Measurements from ENCODE around the gene PYGO2.
"Not testable (repeated sequence)": the region's sequence is repeated elsewhere in the genome, so short reads cannot be mapped to it uniquely, and the experiment has no call there.

PYGO2 gene

GRCh38 chr1:154982341-154982740, 20.8 kb upstream of the PYGO2 start:
- DNase-seq (ENCODE audit: low spot score), result no peak

GRCh38 chr1:154978360-154978759, 16.8 kb upstream of the PYGO2 start:
- no peak for DNase-seq (ENCODE audit: low spot score)

- not testable (repeated sequence) for DNase-seq (ENCODE audit: low spot score)
Measured at GRCh38 chr1:154977762-154978161, 16.2 kb upstream of the PYGO2 start.

- DNase-seq (ENCODE audit: low spot score), result peak; percentile 65
Measured at GRCh38 chr1:154975409-154976059, 14.0 kb upstream of the PYGO2 start.

- peak; percentile 96 for DNase-seq (ENCODE audit: low spot score)
Measured at GRCh38 chr1:154974808-154975408, 13.3 kb upstream of the PYGO2 start.

GRCh38 chr1:154974102-154974807, 12.7 kb upstream of the PYGO2 start, which contains the start of gene CKS1B:
TSS of gene CKS1B (plus strand) at chr1:154974681. CDS start at chr1:154974746, 65 bp downstream.
- DNase-seq (ENCODE audit: low spot score), result peak; percentile 100

- DNase-seq (ENCODE audit: low spot score), result peak; percentile 98
Measured at GRCh38 chr1:154973344-154974101, 11.9 kb upstream of the PYGO2 start.

- peak; percentile 98 for DNase-seq (ENCODE audit: low spot score)
Measured at GRCh38 chr1:154972517-154973343, 11.1 kb upstream of the PYGO2 start.

- no peak for DNase-seq (ENCODE audit: low spot score)
Measured at GRCh38 chr1:154972213-154972516, 10.6 kb upstream of the PYGO2 start.

GRCh38 chr1:154971341-154971998, 9.9 kb upstream of the PYGO2 start:
- DNase-seq (ENCODE audit: low spot score), result no peak

GRCh38 chr1:154970631-154971340, 9.2 kb upstream of the PYGO2 start, which contains the start of gene SHC1:
TSS of gene SHC1 (minus strand) at chr1:154970747. CDS start at chr1:154970526, 221 bp downstream.
- DNase-seq (ENCODE audit: low spot score), result peak; percentile 88

GRCh38 chr1:154969860-154970452, 8.4 kb upstream of the PYGO2 start:
- DNase-seq (ENCODE audit: low spot score), result no peak

- DNase-seq (ENCODE audit: low spot score), result no peak
Measured at GRCh38 chr1:154969246-154969645, 7.7 kb upstream of the PYGO2 start.

GRCh38 chr1:154968731-154969130, 7.1 kb upstream of the PYGO2 start:
- DNase-seq (ENCODE audit: low spot score), result no peak

- no peak for DNase-seq (ENCODE audit: low spot score)
Measured at GRCh38 chr1:154967331-154967950, 5.9 kb upstream of the PYGO2 start.

GRCh38 chr1:154966111-154966510, 4.5 kb upstream of the PYGO2 start:
- no peak for DNase-seq (ENCODE audit: low spot score)

- no peak for DNase-seq (ENCODE audit: low spot score)
Measured at GRCh38 chr1:154964359-154964758, 2.8 kb upstream of the PYGO2 start.

GRCh38 chr1:154963643-154964042, 2.1 kb upstream of the PYGO2 start:
- DNase-seq (ENCODE audit: low spot score), result no peak

- no peak for DNase-seq (ENCODE audit: low spot score)
Measured at GRCh38 chr1:154962795-154963330, 1.3 kb upstream of the PYGO2 start.

All from kidney tubule cell (primary cell).